Bronchial epithelial cell (primary cell): ENCODE measurements around the gene IRAK1. TPM values are rescaled to one million over a fixed set of nuclear protein-coding genes. Genes with fewer than 3 reads are reported as not detected.
A peak's percentile ranks its signal among the peaks of the same experiment; 100 is the strongest.

Experiments used
- DNase-seq: peaks from one replicate; pipeline ENCODE4 v3.0.0-alpha.2; 2010; ENCODE audit warnings: low read depth
- FAIRE-seq: peaks from 2 replicates; lab custom pipeline; 2011; peaks lifted over from hg19 to GRCh38; lab: Jason Lieb, UNC
- H3K27me3 ChIP-seq: 2 replicates; pipeline ENCODE4 v1.5.1; 2011; ENCODE audit warnings: low read length; ENCODE audit not compliant: control insufficient read depth, insufficient read depth
- H3K36me3 ChIP-seq: 2 replicates; pipeline ENCODE4 v1.5.1; 2011; ENCODE audit warnings: low read length; ENCODE audit not compliant: control insufficient read depth, insufficient read depth
- H3K4me3 ChIP-seq: 2 replicates; pipeline ENCODE4 v1.5.1; 2011; ENCODE audit warnings: mild to moderate bottlenecking, low read depth, low read length, control low read depth
- CTCF ChIP-seq: IDR thresholded peaks from 2 replicates; pipeline ENCODE4 v1.5.1; 2011; ENCODE audit warnings: mild to moderate bottlenecking, moderate library complexity, low read length, control low read depth, inconsistent platforms; ENCODE audit not compliant: insufficient read depth, severe bottlenecking
- total RNA-seq: library from RNA; depleted of rRNA; stranded (reverse); fragments of >200 nt; gene quantifications from 2 replicates; pipeline ENCODE4 v1.2.1, GENCODE V29; 2014

Gene IRAK1
- total RNA-seq, 1 donor from 2014 or later: 114 TPM

GRCh38 chrX:153967536-153968224 is 52.0 kb downstream of the IRAK1 start:
- H3K36me3 ChIP-seq: peaks cover 3% of the 10 kb centered on the region
- no peak for TF ChIP-seq CTCF
- H3K27me3 ChIP-seq: no peaks in the 10 kb centered on the region
- FAIRE-seq (no peak), DNase-seq (no peak)
- no peak overlapping the region for H3K4me3 ChIP-seq

DNA sequence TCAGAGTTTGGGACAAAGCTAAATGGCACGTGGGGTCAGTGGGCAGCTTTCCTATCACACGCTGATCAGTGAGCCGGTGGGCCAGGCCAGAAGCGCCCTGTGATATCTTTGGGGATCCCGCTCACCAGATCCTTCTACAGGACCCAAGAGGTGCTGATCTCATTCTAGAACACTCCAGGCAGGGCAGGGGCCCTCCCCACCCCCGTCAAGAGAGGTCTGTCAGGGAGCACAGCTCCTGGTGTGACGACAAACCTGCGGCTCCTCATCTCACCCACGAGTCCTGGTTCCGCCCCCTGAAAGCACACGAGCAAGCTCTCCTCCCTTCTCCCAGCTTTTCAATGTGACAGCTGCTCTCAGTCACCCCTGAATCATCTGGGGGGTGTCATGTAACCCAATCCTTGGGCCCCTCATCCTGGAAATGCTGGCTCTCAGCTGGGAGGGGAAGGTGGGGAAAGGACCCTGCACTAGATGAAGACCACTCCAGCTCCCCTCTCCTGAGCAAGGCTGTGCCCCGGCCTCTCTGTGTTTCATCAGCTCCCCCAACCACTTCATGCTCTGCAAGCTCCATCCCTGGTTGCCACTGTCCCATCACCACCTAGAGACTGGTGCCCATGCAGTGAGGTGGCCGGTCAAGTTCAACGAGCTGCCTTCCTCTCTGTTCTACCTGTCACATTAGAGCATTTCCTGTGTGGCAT is 52.7 kb downstream of the IRAK1 start:
- Histone ChIP-seq H3K27me3 (no peaks in the 10 kb centered on the region), H3K4me3 (no peak overlapping the region), H3K36me3 (peaks cover 6% of the 10 kb centered on the region)
- DNase-seq (no peak), FAIRE-seq (peak; percentile 18)
- TF ChIP-seq CTCF: no peak

DNA sequence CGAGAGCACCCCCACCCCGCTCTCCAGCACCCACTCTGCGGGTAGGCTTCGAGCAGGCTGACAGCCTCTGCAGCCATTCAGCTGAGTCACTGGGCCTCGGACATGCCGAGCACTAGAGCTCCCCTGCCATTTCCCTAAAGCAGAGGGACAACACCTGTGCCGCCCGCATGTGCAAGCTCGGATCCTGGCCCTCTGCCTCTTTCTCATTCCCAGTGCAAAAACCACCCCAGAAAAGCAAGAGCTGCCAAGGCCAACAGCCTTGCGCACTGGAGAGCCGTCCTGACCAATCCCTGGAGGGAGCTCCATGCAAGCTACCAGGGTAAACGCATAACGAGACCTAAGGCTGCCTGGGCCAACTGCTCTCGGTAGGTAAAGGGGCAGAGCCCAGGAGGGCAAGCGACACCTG is 53.4 kb downstream of the IRAK1 start:
- Histone ChIP-seq H3K4me3 (no peak overlapping the region), H3K36me3 (peaks cover 11% of the 10 kb centered on the region), H3K27me3 (no peaks in the 10 kb centered on the region)
- FAIRE-seq (no peak), DNase-seq (no peak)
- TF ChIP-seq CTCF: no peak

DNA sequence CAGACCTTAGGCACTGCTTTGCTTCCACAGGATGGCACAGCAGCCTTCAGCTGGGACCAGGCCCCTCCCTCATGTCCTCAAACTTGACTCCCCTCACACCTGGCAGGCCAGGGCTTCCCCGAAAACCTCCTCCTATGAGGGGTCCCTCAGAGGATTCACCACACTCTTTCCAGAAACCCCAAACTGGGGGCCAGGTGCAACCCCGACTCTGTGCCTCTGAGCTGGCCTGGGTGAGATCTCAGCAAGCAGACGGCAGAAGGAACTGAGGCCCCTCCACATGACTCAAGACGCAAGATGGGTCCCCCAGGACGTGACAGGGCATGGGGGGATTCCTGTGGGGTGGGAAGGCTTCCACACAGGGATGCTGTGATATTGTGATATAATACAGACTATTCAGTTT is 54.3 kb downstream of the IRAK1 start:
- DNase-seq: no peak
- no peaks in the 10 kb centered on the region for H3K27me3 ChIP-seq
- H3K36me3 ChIP-seq: peaks cover 11% of the 10 kb centered on the region
- H3K4me3 ChIP-seq: no peak overlapping the region
- TF ChIP-seq CTCF: no peak
- no peak for FAIRE-seq

- no peak for FAIRE-seq
- H3K27me3 ChIP-seq: no peaks in the 10 kb centered on the region
- DNase-seq: no peak
- no peak overlapping the region for H3K4me3 ChIP-seq
- no peak for TF ChIP-seq CTCF
- peaks cover 11% of the 10 kb centered on the region for H3K36me3 ChIP-seq
Measured at GRCh38 chrX:153964105-153964504, 55.6 kb downstream of the IRAK1 start.
